Measurements from ENCODE around the gene RLN1. TPM values are rescaled to one million over a fixed set of nuclear protein-coding genes. Genes with fewer than 3 reads are reported as not detected.

Gene RLN1
- total RNA-seq, 2 experiments from 2014 or later: 1.2 to 2.3 TPM

DNA sequence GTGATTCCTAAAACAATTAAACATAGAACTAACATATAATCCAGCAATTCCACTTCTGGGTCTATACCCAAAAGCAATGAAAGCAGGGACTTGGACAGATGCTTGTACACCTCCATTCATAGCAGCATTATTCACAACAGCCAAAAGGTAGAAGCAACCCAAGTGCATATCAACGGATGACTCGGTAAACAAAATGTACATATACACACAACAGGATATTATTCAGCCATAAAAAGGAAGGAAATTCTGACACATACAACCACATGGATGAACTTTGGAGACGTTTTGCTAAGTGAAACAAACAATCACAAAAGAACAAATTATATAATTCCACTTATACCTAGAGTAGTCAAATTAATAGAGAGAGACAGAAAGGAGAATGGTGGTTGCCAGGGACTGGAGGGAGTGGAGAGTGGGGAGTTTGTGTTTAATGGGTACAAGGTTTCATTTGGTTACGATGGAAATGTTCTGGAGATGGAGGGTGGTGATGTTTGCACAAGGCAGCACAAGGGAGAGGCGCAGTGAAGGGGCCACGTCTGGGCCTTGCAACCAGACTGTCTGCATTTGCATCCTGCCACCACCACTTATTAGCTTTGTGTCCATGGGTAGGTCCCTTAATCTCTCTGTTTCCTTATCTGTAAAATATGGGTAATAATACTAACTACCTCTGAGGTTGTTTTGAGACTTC is 36.3 kb upstream of the RLN1 start:
- Histone ChIP-seq H3K9me2 (ENCODE audit: insufficient read depth, low read length) (no peaks in the 10 kb centered on the region), H3K9me3 (ENCODE audit: low read length) (no peaks in the 10 kb centered on the region), H3K4me1 (ENCODE audit: insufficient read depth, low read length, poor library complexity, severe bottlenecking) (no peaks in the 10 kb centered on the region), H2AFZ (ENCODE audit: low read length) (no peak overlapping the region), H3K4me2 (ENCODE audit: low read length) (no peak overlapping the region), H3K4me3 (ENCODE audit: low read depth, low read length, poor library complexity, severe bottlenecking) (no peak overlapping the region), H3K27ac (ENCODE audit: low read depth, low read length, poor library complexity, severe bottlenecking) (no peak overlapping the region), H3K36me3 (ENCODE audit: insufficient read depth, low read length) (no peaks in the 10 kb centered on the region), H3K79me2 (ENCODE audit: insufficient read depth, low read depth, low read length) (no peaks in the 10 kb centered on the region), H4K20me1 (ENCODE audit: insufficient read depth, low read length) (no peaks in the 10 kb centered on the region)
- POLR2A ChIA-PET: no interaction called here
- intact Hi-C loops (cut with micrococcal nuclease; ENCODE audit: unreplicated experiment): no loop called here
- no peak for DNase-seq (ENCODE audit: low spot score)
- CTCF ChIA-PET (ENCODE audit: unreplicated experiment): no interaction called here
- no TSS peak for BruUV-seq (replicated peaks)
- no peak for TF ChIP-seq EZH2phosphoT487 (IDR thresholded peaks at IDR 0.05; ENCODE audit: borderline replicate concordance, low read depth, low read length)
- TF ChIP-seq, protein P1, sequence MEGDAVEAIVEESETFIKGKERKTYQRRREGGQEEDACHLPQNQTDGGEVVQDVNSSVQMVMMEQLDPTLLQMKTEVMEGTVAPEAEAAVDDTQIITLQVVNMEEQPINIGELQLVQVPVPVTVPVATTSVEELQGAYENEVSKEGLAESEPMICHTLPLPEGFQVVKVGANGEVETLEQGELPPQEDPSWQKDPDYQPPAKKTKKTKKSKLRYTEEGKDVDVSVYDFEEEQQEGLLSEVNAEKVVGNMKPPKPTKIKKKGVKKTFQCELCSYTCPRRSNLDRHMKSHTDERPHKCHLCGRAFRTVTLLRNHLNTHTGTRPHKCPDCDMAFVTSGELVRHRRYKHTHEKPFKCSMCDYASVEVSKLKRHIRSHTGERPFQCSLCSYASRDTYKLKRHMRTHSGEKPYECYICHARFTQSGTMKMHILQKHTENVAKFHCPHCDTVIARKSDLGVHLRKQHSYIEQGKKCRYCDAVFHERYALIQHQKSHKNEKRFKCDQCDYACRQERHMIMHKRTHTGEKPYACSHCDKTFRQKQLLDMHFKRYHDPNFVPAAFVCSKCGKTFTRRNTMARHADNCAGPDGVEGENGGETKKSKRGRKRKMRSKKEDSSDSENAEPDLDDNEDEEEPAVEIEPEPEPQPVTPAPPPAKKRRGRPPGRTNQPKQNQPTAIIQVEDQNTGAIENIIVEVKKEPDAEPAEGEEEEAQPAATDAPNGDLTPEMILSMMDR (conservative IDR thresholded peaks at IDR 0.05; ENCODE audit: low read length): no peak

GRCh38 chr9:5375091-5375490 is 35.4 kb upstream of the RLN1 start:
- POLR2A ChIA-PET: interaction anchor here (0.6 to 0.9 kb wide), 2 partner anchors 10 to 778 kb away, joined by 3 read pairs; no protein-coding TSS in a partner anchor
- no TSS peak for BruUV-seq (replicated peaks)
- H3K4me3 ChIP-seq (ENCODE audit: low read depth, low read length, poor library complexity, severe bottlenecking): no peak overlapping the region
- CTCF ChIA-PET (ENCODE audit: unreplicated experiment): no interaction called here
- no peak overlapping the region for H3K27ac ChIP-seq (ENCODE audit: low read depth, low read length, poor library complexity, severe bottlenecking)
- no peak overlapping the region for H3K4me2 ChIP-seq (ENCODE audit: low read length)
- H3K9me2 ChIP-seq (ENCODE audit: insufficient read depth, low read length): no peaks in the 10 kb centered on the region
- no peak overlapping the region for H2AFZ ChIP-seq (ENCODE audit: low read length)
- H4K20me1 ChIP-seq (ENCODE audit: insufficient read depth, low read length): no peaks in the 10 kb centered on the region
- no peaks in the 10 kb centered on the region for H3K9me3 ChIP-seq (ENCODE audit: low read length)
- no peaks in the 10 kb centered on the region for H3K36me3 ChIP-seq (ENCODE audit: insufficient read depth, low read length)
- no peaks in the 10 kb centered on the region for H3K79me2 ChIP-seq (ENCODE audit: insufficient read depth, low read depth, low read length)
- intact Hi-C loops (cut with micrococcal nuclease; ENCODE audit: unreplicated experiment): no loop called here
- no peaks in the 10 kb centered on the region for H3K4me1 ChIP-seq (ENCODE audit: insufficient read depth, low read length, poor library complexity, severe bottlenecking)
- no peak for DNase-seq (ENCODE audit: low spot score)
- TF ChIP-seq EZH2phosphoT487 (IDR thresholded peaks at IDR 0.05; ENCODE audit: borderline replicate concordance, low read depth, low read length): no peak
- TF ChIP-seq, protein P1 (conservative IDR thresholded peaks at IDR 0.05; ENCODE audit: low read length): no peak

DNA sequence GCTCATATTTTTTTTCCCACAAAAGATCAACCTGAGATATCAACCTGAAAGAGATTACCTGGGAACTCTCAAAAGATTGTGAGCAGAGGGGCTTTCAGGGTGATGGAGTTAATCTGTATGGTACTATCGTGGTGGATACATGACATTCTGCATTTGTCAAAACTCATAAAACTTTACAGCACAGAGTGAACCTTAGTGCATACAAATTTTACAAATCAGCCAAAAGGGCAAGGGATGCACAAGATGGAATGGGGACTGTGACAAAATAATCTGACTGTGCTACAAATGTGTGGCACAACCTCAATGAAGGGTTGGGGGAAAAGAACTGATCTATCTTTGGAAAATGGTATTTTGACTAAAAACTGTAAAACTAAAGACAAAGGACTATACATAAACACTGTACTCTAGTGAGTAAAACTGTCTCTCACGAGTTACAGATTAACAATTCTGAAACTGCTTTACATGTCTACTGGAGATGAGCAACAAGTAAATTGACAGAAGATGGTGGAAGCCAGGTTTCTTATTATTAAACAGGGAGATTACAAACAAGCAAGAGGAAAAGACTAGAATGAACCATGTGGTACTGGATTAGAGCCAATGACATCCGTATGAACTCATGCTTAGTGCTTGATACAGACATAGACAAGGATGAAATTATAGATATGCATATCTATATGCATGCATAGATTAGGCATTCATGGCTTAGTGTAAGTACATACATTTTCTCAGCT is 24.8 kb upstream of the RLN1 start:
- Histone ChIP-seq H3K4me1 (ENCODE audit: insufficient read depth, low read length, poor library complexity, severe bottlenecking) (no peaks in the 10 kb centered on the region), H3K9me2 (ENCODE audit: insufficient read depth, low read length) (no peaks in the 10 kb centered on the region), H3K4me3 (ENCODE audit: low read depth, low read length, poor library complexity, severe bottlenecking) (no peak overlapping the region), H2AFZ (ENCODE audit: low read length) (no peak overlapping the region), H3K27ac (ENCODE audit: low read depth, low read length, poor library complexity, severe bottlenecking) (no peak overlapping the region), H3K79me2 (ENCODE audit: insufficient read depth, low read depth, low read length) (no peaks in the 10 kb centered on the region), H4K20me1 (ENCODE audit: insufficient read depth, low read length) (no peaks in the 10 kb centered on the region), H3K4me2 (ENCODE audit: low read length) (no peak overlapping the region), H3K9me3 (ENCODE audit: low read length) (no peaks in the 10 kb centered on the region), H3K36me3 (ENCODE audit: insufficient read depth, low read length) (no peaks in the 10 kb centered on the region)
- no TSS peak for BruUV-seq (replicated peaks)
- POLR2A ChIA-PET: interaction anchor here (0.6 to 0.9 kb wide), 3 partner anchors 10 to 425 kb away, joined by 3 read pairs; no protein-coding TSS in a partner anchor
- intact Hi-C loops (cut with micrococcal nuclease; ENCODE audit: unreplicated experiment): no loop called here
- CTCF ChIA-PET (ENCODE audit: unreplicated experiment): no interaction called here
- DNase-seq (ENCODE audit: low spot score): no peak
- TF ChIP-seq, protein P1 (conservative IDR thresholded peaks at IDR 0.05; ENCODE audit: low read length): no peak
- no peak for TF ChIP-seq EZH2phosphoT487 (IDR thresholded peaks at IDR 0.05; ENCODE audit: borderline replicate concordance, low read depth, low read length)
